CD4-positive, alpha-beta T cell treated with Interleukin-12 subunit alpha and Interleukin-12 subunit beta, for 1 hour (primary cell): Measurements from ENCODE around the gene SPAG9.
A peak's percentile ranks its signal among the peaks of the same experiment; 100 is the strongest.
"Not testable (repeated sequence)": the region's sequence is repeated elsewhere in the genome, so short reads cannot be mapped to it uniquely, and the experiment has no call there.

Source experiments
- DNase-seq: peaks from one replicate; pipeline ENCODE4 v3.0.0-alpha.2; 2020

SPAG9 gene

GRCh38 chr17:51087072-51087757 lies 33.5 kb downstream of the SPAG9 start:
- DNase-seq: no peak

- DNase-seq: no peak
Measured at GRCh38 chr17:51085150-51085805, 35.4 kb downstream of the SPAG9 start.

- no peak for DNase-seq
Measured at GRCh38 chr17:51083981-51084380, 36.7 kb downstream of the SPAG9 start.

- not testable (repeated sequence) for DNase-seq
Measured at GRCh38 chr17:51083364-51083763, 37.3 kb downstream of the SPAG9 start.

- DNase-seq: no peak
Measured at GRCh38 chr17:51079049-51079448, 41.6 kb downstream of the SPAG9 start.

- DNase-seq: no peak
Measured at GRCh38 chr17:51078009-51078592, 42.6 kb downstream of the SPAG9 start.

- DNase-seq: no peak
Measured at GRCh38 chr17:51076821-51077220, 43.8 kb downstream of the SPAG9 start.

- no peak for DNase-seq
Measured at GRCh38 chr17:51071556-51071955, 49.1 kb downstream of the SPAG9 start.

- no peak for DNase-seq
Measured at GRCh38 chr17:51065466-51065865, 55.2 kb downstream of the SPAG9 start.

- no peak for DNase-seq
Measured at GRCh38 chr17:51064061-51064735, 56.5 kb downstream of the SPAG9 start.

GRCh38 chr17:51060396-51060795 lies 60.3 kb downstream of the SPAG9 start:
- DNase-seq: no peak

- DNase-seq: no peak
Measured at GRCh38 chr17:51059781-51060180, 60.9 kb downstream of the SPAG9 start.

- DNase-seq: no peak
Measured at GRCh38 chr17:51057534-51057933, 63.1 kb downstream of the SPAG9 start.

GRCh38 chr17:51056813-51057510 lies 63.7 kb downstream of the SPAG9 start:
- peak; percentile 56 for DNase-seq

- DNase-seq: no peak
Measured at GRCh38 chr17:51054748-51055147, 65.9 kb downstream of the SPAG9 start.

- DNase-seq: no peak
Measured at GRCh38 chr17:51052235-51052634, 68.4 kb downstream of the SPAG9 start.

GRCh38 chr17:51050291-51051033 lies 70.2 kb downstream of the SPAG9 start:
- DNase-seq: no peak

- DNase-seq: no peak
Measured at GRCh38 chr17:51046514-51047384, 73.9 kb downstream of the SPAG9 start.

- DNase-seq: no peak
Measured at GRCh38 chr17:51046046-51046445, 74.6 kb downstream of the SPAG9 start.

GRCh38 chr17:51045621-51046020 lies 75.0 kb downstream of the SPAG9 start:
- no peak for DNase-seq

- no peak for DNase-seq
Measured at GRCh38 chr17:51044976-51045375, 75.7 kb downstream of the SPAG9 start.
